Testis (tissue), 2 donors: ENCODE results near the gene CRIP3.

Experiments
- CTCF ChIP-seq, 3 experiments: fragments of 450-650 bp in 2 of 3; fragments of 200-600 bp in 1 of 3; sonication (generic) in 1 of 3; IDR thresholded peaks; one replicate each; pipeline ENCODE4 v1.5.1; 2016 to 2019; ENCODE audit warnings: antibody characterized with exemption in 3 of 3, mild to moderate bottlenecking in 2 of 3, moderate library complexity in 1 of 3
- POLR2A ChIP-seq: fragments of 450-650 bp; IDR thresholded peaks from one replicate; pipeline ENCODE4 v1.6.1; 2017; ENCODE audit warnings: antibody characterized with exemption, mild to moderate bottlenecking, moderate library complexity

- no peak for TF ChIP-seq POLR2A
- no peak for TF ChIP-seq CTCF (IDR thresholded peaks at IDR 0.05)
Observed at GRCh38 chr6:43277643-43278523, 30.7 kb downstream of the CRIP3 start.
